ENCODE measurements around the gene SNUPN.
A peak's percentile ranks its signal among the peaks of the same experiment; 100 is the strongest.
"Not testable (repeated sequence)": the region's sequence is repeated elsewhere in the genome, so short reads cannot be mapped to it uniquely, and the experiment has no call there.

SNUPN gene

GRCh38 chr15:75639191-75639708, 13.7 kb upstream of the SNUPN start:
- Histone ChIP-seq H3K4me3 (peak overlapping the region; percentile 83), H3K27me3 (no peaks in the 10 kb centered on the region), H3K4me2 (peak overlapping the region; percentile 91), H3K9me3 (no peaks in the 10 kb centered on the region), H4K20me1 (peaks cover 40% of the 10 kb centered on the region), H3K36me3 (peaks cover 11% of the 10 kb centered on the region), H3K4me1 (peaks cover 53% of the 10 kb centered on the region), H3K27ac (peak overlapping the region; percentile 96), H3K9ac (peak overlapping the region; percentile 91)
- no peak for TF ChIP-seq Cebpa-rat (IDR thresholded peaks at IDR 0.05)

- no peak for TF ChIP-seq Cebpa-rat (IDR thresholded peaks at IDR 0.05)
- Histone ChIP-seq H3K4me3 (peak overlapping the region; percentile 83), H3K27me3 (no peaks in the 10 kb centered on the region), H3K9me3 (no peaks in the 10 kb centered on the region), H3K4me2 (peak overlapping the region; percentile 91), H3K36me3 (peaks cover 11% of the 10 kb centered on the region), H3K9ac (peak overlapping the region; percentile 91), H3K4me1 (peaks cover 50% of the 10 kb centered on the region), H4K20me1 (peaks cover 40% of the 10 kb centered on the region), H3K27ac (no peak overlapping the region)
Observed at GRCh38 chr15:75637245-75638009, 11.9 kb upstream of the SNUPN start.

GRCh38 chr15:75636026-75636425, 10.5 kb upstream of the SNUPN start:
- H3K9me3 ChIP-seq, result no peaks in the 10 kb centered on the region
- H3K4me1 ChIP-seq, result peaks cover 43% of the 10 kb centered on the region
- no peaks in the 10 kb centered on the region for H3K27me3 ChIP-seq
- TF ChIP-seq Cebpa-rat (IDR thresholded peaks at IDR 0.05), result no peak
- H4K20me1 ChIP-seq, result peaks cover 40% of the 10 kb centered on the region
- no peak overlapping the region for H3K4me3 ChIP-seq
- 0 out of 2 replicates have a peak overlapping the region, but pooled peaks have one; percentile 19 for H3K9ac ChIP-seq
- H3K36me3 ChIP-seq, result peaks cover 11% of the 10 kb centered on the region
- no peak overlapping the region for H3K27ac ChIP-seq
- peak overlapping the region; percentile 91 for H3K4me2 ChIP-seq

DNA sequence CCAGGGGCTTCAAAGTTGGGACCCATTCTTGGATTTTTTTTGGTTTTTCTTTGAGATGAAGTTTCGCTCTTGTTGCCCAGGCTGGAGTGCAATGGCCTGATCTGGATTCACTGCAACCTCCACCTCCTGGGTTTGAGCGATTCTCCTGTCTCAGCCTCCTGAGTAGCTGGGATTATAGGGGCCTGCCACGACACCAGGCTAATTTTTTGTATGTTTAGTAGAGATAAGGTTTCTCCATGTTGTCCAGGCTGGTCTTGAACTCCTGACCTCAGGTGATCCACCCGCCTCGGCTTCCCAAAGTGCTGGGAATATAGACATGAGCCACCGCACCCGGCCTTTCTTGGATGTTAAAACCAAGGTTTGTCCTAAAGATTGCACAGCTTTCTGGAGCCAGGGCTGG, 8.4 kb upstream of the SNUPN start:
- H3K27ac ChIP-seq, H3K4me2 ChIP-seq, H3K9ac ChIP-seq, H3K27me3 ChIP-seq, H3K4me3 ChIP-seq, H3K9me3 ChIP-seq: not testable (repeated sequence)
- H3K36me3 ChIP-seq, result peaks cover 11% of the 10 kb centered on the region
- H4K20me1 ChIP-seq, result peaks cover 31% of the 10 kb centered on the region
- peaks cover 57% of the 10 kb centered on the region for H3K4me1 ChIP-seq

DNA sequence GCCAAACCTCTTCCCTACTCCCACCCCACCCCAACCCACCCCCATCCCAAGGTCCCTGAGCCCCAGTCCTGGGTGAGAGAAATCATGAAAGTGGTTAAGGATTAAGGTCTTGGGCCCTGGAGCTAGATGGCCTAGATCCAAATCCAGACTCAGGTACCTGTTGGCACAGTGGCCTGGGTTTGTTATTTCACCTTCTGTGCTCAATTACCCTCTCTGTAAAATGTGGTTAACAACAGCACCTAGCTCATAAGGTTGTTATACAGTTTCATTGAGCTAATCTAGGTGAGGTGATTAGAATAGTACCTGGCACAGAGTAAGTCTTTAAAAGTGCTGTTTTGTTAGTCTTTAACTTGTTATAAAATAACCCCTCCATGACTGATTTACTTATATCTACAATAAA, 6.4 kb upstream of the SNUPN start:
- no peak for TF ChIP-seq Cebpa-rat (IDR thresholded peaks at IDR 0.05)
- Histone ChIP-seq H3K9ac (no peak overlapping the region), H3K9me3 (no peaks in the 10 kb centered on the region), H4K20me1 (peaks cover 11% of the 10 kb centered on the region), H3K4me1 (peaks cover 51% of the 10 kb centered on the region), H3K4me3 (no peak overlapping the region), H3K27me3 (no peaks in the 10 kb centered on the region), H3K4me2 (no peak overlapping the region), H3K27ac (no peak overlapping the region), H3K36me3 (peaks cover 5% of the 10 kb centered on the region; the same call in 1 of the 2 replicates)

- H3K9me3 ChIP-seq, result no peaks in the 10 kb centered on the region
- no peak for TF ChIP-seq Cebpa-rat (IDR thresholded peaks at IDR 0.05)
Observed at GRCh38 chr15:75622505-75622904, 3.0 kb downstream of the SNUPN start.

GRCh38 chr15:75620841-75621391, 4.6 kb downstream of the SNUPN start:
- Histone ChIP-seq H3K4me2 (peak overlapping the region; percentile 37), H4K20me1 (peaks cover 7% of the 10 kb centered on the region; the same call in 1 of the 2 replicates), H3K27me3 (no peaks in the 10 kb centered on the region), H3K9ac (peak overlapping the region; percentile 38; the same call in 1 of the 2 replicates), H3K4me3 (no peak overlapping the region), H3K27ac (peak overlapping the region; percentile 46; the same call in 1 of the 2 replicates), H3K4me1 (peaks cover 32% of the 10 kb centered on the region), H3K9me3 (no peaks in the 10 kb centered on the region), H3K36me3 (peaks cover 63% of the 10 kb centered on the region)
- TF ChIP-seq Cebpa-rat (IDR thresholded peaks at IDR 0.05), result no peak

More at GRCh38 chr15:75622505-75622904, 3.0 kb downstream of the SNUPN start:
- no peak overlapping the region for H3K4me3 ChIP-seq
- peaks cover 47% of the 10 kb centered on the region for H3K36me3 ChIP-seq
- H4K20me1 ChIP-seq, result peaks cover 7% of the 10 kb centered on the region; the same call in 1 of the 2 replicates
- no peak overlapping the region for H3K4me2 ChIP-seq
- H3K27me3 ChIP-seq, result no peaks in the 10 kb centered on the region
- no peak overlapping the region for H3K9ac ChIP-seq
- H3K4me1 ChIP-seq, result peaks cover 48% of the 10 kb centered on the region
- no peak overlapping the region for H3K27ac ChIP-seq

DNA sequence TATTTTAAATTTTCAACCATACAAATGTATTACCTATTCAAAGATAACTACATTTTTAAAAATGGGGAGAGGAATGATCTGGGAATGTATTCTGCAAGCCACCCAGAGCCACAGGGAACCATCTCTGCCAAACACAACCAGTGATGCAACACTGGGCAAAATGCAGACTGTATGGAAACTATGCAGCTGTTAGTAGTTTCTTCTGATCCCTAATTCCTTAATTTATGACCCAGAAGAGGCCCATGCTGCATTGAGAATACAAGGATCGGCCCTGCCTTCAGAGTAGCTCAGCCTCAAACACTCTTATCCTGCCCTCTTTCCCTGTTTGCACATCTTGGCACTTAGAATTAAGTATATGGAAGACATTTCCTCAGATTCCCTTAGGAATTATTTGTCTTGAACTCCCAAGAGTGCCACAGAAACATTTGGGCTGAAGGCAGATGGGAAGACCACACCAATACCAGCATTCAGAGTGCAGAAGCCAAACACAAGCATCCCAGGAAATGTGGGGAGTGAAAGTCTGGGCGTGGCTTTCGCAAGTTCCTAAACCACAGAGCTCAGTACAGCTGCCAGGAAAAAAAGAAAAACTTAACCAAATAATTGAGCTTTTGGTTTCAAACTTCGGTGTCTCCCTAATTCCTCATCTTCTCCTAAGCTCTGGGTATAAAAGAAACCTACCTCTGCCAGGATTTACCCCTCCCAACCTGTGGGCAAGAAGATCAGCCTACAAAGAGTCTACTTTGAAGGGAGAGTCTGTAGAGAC, 5.3 kb downstream of the SNUPN start:
- Histone ChIP-seq H3K9me3 (no peaks in the 10 kb centered on the region), H3K4me1 (peaks cover 32% of the 10 kb centered on the region), H3K27me3 (no peaks in the 10 kb centered on the region), H3K9ac (peak overlapping the region; percentile 38; the same call in 1 of the 2 replicates), H3K4me3 (no peak overlapping the region), H3K36me3 (peaks cover 70% of the 10 kb centered on the region), H4K20me1 (peaks cover 7% of the 10 kb centered on the region; the same call in 1 of the 2 replicates), H3K4me2 (peak overlapping the region; percentile 37), H3K27ac (peak overlapping the region; percentile 46; the same call in 1 of the 2 replicates)
- TF ChIP-seq Cebpa-rat (IDR thresholded peaks at IDR 0.05), result no peak

DNA sequence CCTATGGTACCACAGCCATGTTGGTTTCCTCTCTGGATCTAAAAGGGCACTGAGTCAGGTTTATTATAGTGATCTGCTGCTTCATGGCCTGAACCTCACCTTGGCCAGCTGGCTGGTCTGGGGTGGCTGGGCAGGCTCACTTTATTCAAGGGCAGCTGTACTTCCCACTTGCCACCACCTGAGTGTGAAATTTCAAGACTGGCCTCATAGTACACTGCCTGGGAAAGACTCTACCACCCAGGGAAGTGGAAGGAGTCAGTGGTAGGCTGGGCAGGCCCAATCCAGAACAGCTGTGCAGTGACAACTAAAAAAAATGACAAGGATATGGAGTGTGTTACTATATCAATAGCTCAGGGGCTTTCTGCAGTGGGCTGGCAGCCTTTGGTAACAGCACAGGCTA, 8.8 kb downstream of the SNUPN start:
- TF ChIP-seq Cebpa-rat (IDR thresholded peaks at IDR 0.05), result no peak
- H3K36me3 ChIP-seq, result peaks cover 98% of the 10 kb centered on the region

More for the DNA sequence above, 8.8 kb downstream of the SNUPN start:
- no peak overlapping the region for H3K27ac ChIP-seq
- H3K4me3 ChIP-seq, result no peak overlapping the region
- H4K20me1 ChIP-seq, result peaks cover 12% of the 10 kb centered on the region; the same call in 1 of the 2 replicates
- no peaks in the 10 kb centered on the region for H3K9me3 ChIP-seq
- no peak overlapping the region for H3K9ac ChIP-seq
- no peaks in the 10 kb centered on the region for H3K27me3 ChIP-seq
- H3K4me1 ChIP-seq, result peaks cover 18% of the 10 kb centered on the region
- H3K4me2 ChIP-seq, result no peak overlapping the region
